Medulla oblongata (tissue), 1 donor: ENCODE data around the gene IFNAR1.

ENCODE experiments used
- DNase-seq: peaks from one replicate; pipeline ENCODE4 v3.0.0-alpha.2; 2015; ENCODE audit errors: extremely low spot score

The IFNAR1 gene

DNA sequence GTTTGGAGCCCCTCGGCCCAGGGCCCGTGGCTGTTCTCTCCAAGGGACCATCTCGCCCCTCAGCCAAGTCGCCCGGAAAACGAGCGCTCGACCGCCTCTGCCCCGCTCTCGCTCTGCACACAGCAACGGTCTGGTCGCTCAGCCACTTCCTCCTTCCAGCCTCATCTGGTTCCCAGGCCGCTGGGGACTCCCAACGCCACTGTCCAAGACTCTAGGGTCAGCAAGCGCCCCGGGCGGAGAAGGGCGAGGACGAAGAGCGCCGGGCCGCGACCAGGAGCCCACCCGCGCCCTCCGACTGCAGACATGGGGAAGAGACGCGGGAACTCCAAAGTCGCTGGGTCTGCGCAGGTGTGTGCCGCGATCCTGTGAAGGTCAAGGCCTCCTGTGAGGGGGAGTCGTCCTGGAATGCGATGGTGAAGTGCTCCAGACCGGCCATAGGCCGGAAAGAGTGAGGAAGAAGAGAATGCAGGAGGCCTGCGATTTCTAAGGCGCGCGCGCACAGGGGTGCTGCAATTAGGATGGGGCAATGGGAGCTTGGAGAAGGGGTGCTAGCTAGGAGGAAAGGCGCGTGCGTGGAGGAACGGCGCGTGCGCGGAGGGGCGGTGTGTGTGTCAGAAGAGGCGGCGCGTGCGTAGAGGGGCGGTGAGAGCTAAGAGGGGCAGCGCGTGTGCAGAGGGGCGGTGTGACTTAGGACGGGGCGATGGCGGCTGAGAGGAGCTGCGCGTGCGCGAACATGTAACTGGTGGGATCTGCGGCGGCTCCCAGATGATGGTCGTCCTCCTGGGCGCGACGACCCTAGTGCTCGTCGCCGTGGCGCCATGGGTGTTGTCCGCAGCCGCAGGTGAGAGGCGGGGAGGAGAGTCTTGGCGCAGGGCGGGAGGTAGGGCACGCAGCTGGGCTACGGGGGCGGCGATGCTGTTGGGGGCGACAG is at the start of gene IFNAR1:
TSS of gene IFNAR1 (plus strand) at position 680 of the 931 bp plus-strand sequence. CDS start at position 766, 86 bp downstream.
- peak; percentile 98 for DNase-seq

DNA sequence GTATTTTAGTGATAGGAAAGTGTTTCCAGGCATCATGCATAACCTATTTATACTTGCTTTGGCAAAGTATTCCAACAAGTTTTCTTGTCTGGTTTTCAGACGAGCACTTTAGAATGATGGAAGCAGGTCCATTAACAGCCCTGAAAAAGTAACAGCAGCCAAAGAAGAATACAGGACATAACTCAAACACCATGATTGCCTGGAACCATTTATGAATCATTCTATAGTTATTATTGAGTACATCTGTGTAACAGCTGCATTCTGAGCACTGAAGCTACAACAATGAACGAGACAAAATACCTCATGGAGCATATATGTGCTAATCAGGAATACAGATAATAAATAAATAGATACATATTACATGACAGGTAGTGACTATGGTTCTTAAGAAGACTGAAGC is 46.0 kb upstream of the IFNAR1 start:
- DNase-seq, result no peak

DNA sequence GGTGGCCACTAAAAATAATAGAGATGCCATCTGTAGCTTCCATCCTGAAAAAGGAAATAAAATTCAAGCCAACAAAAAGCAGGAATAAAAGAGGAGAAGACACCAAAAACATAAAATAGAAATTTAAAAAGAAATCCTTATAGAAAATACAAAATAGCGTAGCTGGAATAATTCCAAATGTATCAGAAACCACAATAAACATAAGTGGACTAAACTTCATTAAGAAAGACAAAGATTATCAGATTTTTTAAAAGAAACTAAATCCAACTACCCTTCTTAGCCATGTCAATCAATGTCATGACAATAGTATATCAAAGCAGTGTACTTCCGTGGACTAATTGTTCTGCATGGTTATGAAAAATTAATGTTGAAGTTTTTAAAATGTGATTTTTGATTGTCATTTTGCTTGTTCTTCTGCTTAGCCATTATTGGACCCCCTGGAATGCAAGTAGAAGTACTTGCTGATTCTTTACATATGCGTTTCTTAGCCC is 45.4 kb upstream of the IFNAR1 start:
- no peak for DNase-seq

DNA sequence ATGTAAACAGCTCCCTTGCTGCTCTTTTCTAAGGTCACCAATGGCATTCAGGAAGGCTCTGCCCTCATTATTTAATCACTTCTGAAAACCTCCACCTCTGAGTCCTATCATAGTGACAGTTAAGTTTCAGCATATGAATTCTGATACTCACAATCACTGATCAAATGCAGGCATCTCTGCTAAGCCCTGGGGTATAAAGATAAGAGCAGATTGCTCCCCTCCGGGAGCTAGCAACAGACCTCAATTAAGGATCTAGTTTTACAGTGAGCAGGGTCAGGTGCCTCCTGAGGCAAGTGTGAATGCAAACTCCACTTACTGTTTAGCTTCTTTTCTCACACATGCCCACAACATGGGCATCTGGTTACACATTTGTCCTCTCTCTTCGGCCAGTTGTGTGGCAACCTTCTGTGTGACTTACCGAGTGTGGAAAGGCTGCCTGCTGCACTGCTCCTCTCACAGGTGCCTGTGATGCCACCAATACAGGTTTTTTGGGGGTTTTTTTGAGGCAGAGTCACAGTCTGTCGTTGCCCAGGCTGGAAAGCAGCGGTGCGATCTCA is 43.6 kb upstream of the IFNAR1 start:
- DNase-seq, result no peak

DNA sequence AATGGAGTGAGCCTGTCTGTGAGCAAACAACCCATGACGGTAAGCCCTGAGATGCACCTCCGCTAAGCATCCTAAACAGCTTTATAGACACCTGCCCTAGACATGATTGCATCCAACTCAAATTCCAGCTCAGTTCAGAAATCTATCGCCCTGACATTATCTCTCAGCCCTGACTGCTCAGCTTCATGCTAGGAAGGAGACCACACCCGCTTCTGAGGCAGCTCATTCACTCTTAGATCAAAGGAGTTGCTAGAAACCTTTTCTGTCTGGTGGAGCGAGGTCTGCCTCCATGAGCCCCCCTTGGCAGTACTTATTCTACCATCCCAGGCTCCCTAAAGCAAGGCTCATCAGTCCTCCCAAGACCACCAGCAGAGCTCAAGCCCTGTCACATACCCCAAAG is 41.6 kb upstream of the IFNAR1 start:
- DNase-seq, result no peak

DNA sequence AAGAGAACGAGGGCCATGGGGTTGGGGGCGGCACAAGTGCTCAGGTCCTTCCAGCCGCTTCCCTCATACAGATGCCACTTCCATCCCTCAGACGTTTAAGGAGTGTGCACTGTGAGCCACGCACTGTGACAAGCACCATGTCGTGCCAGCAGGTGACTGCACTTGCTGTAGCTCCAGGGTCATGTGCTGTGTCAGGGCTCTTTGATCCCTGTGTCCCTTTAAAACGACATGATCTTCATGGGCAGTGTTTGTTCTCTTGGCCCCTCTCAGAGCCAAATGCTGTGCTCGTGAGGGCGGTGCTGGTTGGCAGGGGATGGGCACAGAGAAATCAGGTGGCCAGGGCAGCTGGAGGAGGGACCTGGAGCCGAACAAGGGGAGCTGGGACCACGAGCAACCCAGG is 38.7 kb upstream of the IFNAR1 start:
- no peak for DNase-seq

DNA sequence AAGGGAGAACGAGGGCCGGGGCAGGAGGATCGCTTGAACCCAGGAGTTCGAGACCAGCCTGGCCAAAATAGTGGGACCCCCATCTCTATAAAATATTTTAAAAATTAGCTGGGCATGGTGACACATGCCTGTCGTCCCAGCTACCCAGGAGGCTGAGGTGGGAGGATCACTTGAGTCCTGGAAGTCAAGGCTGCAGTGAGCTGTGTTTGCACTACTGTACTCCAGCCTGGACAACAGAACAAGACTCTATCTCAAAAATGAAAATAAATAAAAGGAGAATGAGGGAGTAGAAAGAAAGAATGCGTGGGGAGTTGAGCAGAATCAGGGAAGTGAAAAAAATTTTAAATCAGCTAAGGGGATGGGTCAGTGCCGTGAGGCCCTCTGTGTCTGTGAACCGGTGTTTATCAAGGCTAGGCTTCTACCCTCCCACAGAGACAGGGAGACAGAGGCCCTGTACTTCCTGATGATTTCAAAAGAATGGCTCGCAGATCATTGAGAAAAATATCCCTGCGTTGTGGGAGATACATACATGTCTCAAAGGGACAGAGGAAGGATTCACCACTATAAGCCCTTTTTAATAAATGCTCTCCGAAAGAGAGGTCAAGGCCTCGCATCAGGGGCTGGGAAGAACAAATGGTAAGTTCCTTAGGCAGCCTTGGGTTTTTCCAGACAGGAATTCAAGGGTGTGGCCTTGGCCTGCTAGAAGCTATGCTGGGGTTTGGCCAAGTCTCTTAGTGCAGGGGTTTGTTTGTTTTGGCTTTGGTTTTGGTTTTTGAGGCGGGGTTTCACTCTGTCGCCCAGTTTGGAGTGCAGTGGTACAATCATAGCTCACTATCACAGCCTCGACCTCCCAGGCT is 37.9 kb upstream of the IFNAR1 start:
- no peak for DNase-seq

DNA sequence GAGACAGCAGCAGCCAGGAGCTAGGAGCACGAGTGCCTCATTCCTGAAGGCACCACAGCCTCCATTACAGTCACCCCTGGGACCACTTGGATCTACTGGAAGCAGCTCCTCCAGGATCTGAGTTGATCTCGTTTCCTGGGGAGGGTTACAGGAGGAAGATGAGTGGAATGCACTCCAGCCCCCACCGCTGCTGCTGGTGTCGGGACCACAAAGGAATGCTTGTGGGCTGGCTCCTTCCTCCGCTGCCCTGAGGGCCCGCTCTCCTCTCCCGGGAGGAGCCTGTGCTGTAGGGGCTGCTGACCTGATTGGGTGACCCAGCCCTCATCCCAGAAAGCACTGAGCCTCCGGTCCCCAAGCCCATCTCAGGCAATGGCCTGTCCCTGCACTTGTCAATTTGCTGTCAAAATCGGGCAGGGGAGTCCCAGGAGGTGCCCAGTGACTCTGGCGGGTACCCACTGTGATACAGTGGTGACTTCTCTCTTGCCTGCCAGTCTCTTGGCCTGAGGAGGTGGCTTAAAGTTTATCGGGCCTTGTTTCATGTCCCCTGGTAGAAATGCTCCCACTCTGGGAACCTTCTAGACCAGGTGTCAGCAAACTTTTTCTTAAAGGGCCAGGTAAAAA is 35.5 kb upstream of the IFNAR1 start:
- no peak for DNase-seq

DNA sequence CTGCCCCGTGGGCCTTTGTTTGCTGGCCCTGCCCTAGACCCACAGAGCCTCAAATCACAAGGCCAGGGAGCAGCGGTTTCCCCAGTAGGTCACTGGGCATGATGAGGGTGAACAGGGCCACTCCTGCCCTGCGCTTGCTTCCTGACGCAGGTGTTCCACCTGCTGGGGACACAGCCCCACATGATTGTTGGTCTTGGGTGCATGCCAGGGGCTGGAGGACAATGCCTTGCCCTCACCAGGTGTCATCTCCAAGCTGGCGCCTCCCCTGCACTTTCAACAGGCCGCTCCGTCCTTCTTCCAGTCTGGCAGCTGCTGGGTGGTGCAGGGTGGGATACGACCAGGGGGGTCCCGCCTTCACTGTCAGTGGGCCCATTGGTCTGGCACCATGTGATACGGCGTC is 34.3 kb upstream of the IFNAR1 start:
- DNase-seq, result no peak

DNA sequence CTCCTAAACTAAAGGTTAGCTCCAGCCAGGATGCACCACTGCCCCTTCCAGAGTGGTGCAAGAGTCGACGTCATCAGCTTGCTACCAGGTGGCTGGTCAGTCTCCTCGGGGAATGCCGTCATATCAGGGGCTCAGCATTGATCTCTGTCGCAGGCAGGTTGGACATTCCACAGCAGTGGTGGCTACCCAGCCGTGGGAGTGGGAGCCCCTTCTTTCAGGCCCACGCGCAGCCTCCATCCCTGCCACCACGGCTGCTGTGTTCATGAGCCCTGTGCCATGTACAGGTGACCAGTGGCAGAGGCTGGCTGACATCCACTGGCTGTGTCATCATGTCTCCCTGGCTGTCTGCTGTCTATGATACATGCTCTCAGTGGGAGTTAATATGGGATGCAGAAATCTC is 33.1 kb upstream of the IFNAR1 start:
- DNase-seq, result no peak

DNA sequence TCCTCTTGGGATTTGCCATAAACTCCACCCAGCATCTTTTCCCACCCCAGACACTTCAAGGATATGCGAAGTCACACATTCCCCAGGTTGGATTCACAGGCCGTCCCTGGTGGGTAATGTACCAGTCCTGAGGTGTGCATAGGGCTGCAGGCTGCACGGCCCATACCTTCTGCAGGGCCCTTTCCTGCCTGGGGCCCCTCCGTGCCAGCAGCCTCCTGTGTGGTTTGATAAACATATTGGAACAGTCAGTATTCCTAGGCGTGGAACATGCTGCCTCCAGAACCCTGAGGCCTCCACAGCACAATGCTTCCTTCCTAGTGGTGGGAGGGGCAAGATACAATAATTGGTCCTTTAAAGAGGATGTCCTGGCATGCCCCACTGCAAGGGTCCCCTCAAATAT is 32.0 kb upstream of the IFNAR1 start:
- DNase-seq, result no peak

DNA sequence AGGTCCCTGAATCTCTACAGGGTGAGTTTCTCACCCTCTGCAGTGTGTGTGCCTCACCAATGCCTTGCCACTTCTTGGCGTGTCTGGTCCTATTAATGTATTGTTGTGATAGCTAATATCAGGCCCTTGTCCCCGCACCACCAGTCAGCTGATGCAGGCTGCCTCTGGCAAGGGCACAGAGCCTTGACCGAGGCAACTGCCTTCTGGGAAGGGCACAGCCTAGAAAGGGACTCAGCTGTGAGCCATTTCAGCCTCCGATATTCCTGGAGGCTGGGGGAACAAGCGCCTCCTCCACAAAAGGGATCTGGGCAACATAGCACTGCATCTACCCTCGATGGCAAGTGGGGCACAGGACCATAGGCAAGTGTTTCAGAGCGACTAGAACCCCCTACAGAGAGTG is 31.6 kb upstream of the IFNAR1 start:
- DNase-seq, result peak; percentile 18

DNA sequence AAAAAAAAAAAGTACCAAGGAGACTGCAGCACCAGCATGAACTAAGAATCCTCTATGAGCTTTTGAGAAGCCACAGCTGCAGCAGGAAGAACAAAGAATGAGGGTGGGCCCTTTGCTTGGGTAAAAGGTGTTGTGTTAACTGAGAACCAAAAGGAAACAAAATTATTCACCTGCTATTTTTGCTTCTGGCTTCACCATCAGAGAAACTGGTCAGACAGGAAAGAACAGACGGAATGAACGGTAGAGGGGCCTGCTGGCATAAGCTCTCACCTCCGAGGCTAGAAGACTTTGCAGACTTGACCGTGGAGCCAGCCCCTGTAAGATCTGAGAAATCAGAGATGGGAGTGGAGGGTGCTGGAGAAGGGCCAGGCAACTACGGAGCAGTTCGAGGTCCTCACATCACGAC is 31.0 kb upstream of the IFNAR1 start:
- DNase-seq, result no peak

DNA sequence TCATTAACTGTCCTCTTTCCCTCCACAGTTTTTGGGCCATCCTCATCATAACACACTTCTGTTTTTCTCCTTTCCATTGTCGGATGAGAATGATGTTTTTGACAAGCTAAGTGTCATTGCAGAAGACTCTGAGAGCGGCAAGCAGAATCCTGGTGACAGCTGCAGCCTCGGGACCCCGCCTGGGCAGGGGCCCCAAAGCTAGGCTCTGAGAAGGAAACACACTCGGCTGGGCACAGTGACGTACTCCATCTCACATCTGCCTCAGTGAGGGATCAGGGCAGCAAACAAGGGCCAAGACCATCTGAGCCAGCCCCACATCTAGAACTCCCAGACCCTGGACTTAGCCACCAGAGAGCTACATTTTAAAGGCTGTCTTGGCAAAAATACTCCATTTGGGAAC is 28.6 kb upstream of the IFNAR1 start:
- DNase-seq, result no peak

DNA sequence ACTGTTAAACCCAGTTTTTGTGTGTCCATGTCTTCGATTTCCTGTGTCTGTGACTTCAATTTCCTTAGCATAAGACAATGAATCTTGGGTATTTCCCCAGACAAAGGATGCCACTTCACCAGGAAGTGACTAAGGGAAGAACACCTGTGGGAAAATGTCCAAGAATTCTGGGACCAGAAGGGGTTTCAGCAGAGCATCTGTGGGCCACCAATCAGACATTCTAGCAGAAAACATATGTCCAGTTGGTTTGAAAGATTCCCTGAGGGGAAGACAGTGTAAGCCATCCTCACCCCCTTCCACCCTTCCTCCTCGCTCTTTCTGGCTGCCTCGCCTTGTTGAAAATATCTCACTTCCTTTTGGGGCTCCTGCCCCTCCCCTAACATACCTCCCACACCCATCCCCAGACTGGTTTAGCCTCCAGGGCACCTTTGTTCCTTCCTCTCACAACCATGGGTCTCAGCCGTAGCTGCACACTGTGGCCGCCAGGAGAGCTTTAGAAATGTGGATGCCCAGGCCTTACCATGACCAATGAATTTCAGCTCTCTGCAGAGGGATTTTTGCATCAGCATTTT is 25.5 kb upstream of the IFNAR1 start:
- DNase-seq, result peak; percentile 14

DNA sequence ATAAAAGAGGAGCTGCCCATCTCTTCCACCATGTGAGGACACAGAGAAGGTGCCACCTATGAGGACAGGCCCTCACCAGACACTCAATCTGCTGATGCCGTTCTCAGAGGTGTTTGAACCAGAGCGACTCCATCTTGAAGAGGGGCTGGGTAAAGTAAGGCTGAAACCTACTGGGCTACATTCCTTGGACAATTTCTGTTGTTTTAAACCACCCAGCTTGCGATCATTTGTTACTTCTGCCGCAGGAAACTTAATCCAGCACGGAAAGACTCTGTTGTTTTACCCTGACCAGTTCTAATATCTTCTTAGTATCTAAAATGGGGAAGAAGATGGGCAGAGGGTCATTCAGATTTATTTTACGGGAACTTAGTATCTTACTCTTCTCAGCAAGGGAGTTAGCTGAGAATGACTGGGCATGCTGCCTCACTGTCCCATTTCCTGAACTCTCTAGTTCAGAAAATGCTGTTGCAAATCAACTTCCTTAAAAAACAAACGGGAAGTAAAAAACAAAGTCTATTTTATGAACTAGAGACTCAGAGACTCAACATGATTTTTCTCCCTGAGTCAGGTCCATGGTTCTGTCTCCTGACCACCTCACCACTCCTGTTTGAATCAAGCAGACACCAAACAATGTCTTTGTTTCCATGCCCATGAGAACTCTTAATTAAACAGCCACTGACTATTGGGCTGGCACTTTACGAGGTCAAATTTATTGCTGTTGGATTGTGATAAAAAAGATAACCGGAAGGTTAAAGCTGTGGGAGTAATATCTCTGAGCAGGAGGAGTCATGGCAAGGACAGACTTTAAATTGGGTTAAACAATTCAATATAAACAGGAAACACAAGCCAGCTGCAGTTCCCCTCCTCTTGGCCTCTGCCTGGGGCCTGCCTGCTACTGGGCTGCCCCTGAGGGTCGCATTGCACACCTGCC is 23.8 kb upstream of the IFNAR1 start:
- peak; percentile 85 for DNase-seq

DNA sequence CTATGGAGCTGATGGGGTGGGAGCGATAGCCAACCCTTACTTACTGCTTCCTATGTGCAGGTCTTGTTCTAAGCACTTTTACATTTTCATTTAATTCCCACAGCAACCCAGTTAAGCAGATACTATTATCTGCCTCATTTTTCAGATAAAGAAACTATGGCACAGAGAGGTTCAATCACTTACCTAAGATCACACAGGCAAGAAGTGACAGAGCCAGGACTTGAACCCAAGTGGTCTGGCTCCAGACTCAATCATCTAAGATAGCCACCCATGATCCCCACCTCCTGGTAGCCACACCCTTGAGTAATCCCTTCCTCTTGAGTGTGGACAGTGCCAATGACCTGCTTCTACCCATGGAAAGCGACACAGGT is 23.2 kb upstream of the IFNAR1 start:
- no peak for DNase-seq

DNA sequence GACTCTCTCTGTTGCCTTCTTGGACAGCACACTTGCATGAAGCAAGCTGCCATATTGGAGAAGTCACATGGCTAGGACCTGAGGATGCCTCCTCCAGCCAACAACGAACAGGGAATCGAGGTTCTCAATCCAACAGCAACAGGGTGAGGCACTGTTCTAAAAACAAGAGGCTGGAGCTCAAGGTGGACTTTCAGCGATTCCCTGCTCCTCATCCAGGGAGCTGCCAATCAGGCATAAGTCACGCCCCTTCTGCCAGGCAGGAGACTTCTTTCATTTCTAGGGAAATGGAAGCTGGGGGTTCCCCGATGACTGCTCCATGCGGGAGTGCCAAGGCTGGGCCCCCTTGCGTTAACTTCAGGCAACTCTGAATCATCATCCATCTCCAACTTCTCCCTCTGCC is 22.7 kb upstream of the IFNAR1 start:
- DNase-seq, result no peak

DNA sequence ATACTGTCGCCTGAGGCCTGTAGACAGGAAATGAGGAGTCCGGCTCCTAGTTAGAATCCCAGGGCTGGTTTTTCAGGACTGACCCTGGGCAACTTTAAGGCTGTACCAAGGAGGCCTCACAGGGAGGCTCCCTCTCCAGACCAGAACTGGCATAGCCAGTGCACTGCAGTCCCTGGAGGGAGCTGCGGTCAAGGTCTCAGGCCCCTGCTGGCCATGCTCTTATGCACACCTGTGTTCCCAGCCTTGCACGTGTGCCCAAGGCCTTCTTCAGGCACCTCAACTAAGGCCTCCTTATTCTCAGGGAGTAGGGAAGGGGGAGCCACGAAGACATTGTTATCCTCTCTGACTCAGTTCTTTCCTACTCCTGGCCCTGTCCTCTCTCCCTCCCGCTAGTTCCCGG is 22.0 kb upstream of the IFNAR1 start:
- no peak for DNase-seq

DNA sequence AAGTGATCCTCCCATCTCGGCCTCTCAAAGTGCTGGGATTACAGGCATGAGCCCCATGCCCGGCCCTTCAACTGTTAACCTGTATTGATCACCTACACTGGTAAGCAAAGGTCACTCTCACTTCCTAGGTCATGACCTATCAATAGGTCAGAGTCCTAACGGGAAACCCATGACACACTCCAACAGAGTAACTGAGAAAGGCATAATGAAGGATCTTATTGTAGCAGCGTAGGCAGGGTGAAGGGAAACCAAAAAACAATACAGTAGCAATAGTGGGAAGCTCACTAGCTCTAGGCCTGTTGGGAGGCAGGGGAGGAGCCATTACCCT is 19.5 kb upstream of the IFNAR1 start:
- DNase-seq, result no peak

DNA sequence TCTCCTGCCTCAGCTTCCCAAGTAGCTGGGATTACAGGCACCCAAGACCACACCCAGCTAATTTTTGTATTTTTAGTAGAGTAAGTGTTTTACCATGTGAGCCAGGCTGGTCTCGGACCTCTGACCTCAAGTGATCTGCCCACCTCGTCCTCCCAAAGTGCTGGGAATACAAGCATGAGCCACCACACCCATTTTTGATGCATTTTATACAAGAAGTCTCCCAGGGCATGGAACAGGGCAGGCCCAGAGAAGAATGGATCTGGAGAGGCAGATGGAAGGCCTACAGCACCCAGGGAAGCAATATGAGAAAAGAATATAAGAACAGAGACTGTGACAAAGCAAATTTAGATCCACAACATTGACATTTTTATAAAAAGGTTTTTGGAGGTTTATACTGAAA is 18.8 kb upstream of the IFNAR1 start:
- DNase-seq, result no peak
